VCaP (cell line): ENCODE results near the gene CBX7.

Experiments
- H3K27ac ChIP-seq: fragments of 450-650 bp; 2 replicates; pipeline ENCODE4 v1.5.1; 2017
- CTCF ChIP-seq: fragments of 450-650 bp; conservative IDR thresholded peaks from 2 replicates; pipeline ENCODE4 v1.5.1; 2017; ENCODE audit warnings: mild to moderate bottlenecking, moderate library complexity

CBX7 gene

GRCh38 chr22:39138357-39138997 is 14.0 kb downstream of the CBX7 start:
- H3K27ac ChIP-seq = no peak overlapping the region
- no peak for TF ChIP-seq CTCF

GRCh38 chr22:39136317-39136716 is 16.2 kb downstream of the CBX7 start:
- no peak overlapping the region; the same call in 1 of the 2 replicates for H3K27ac ChIP-seq
- no peak for TF ChIP-seq CTCF

GRCh38 chr22:39135092-39135896 is 17.2 kb downstream of the CBX7 start:
- peak; percentile 79 for TF ChIP-seq CTCF
- peak overlapping the region; percentile 40 for H3K27ac ChIP-seq

GRCh38 chr22:39134366-39135091 is 18.0 kb downstream of the CBX7 start:
- peak overlapping the region; percentile 40 for H3K27ac ChIP-seq
- TF ChIP-seq CTCF = no peak

GRCh38 chr22:39133871-39134270 is 18.6 kb downstream of the CBX7 start:
- H3K27ac ChIP-seq = no peak overlapping the region

GRCh38 chr22:39132871-39133524 is 19.5 kb downstream of the CBX7 start:
- no peak overlapping the region for H3K27ac ChIP-seq
- TF ChIP-seq CTCF = no peak

More at GRCh38 chr22:39133871-39134270, 18.6 kb downstream of the CBX7 start:
- TF ChIP-seq CTCF = no peak

GRCh38 chr22:39132281-39132680 is 20.2 kb downstream of the CBX7 start:
- no peak overlapping the region for H3K27ac ChIP-seq
- TF ChIP-seq CTCF = no peak
